K562 (cell line): Measurements from ENCODE around the gene ISLR2. TPM values are rescaled to one million over a fixed set of nuclear protein-coding genes. Genes with fewer than 3 reads are reported as not detected.

Experiments used
- ATAC-seq: fragments of 200-7000 bp; cut with Tn5 transposase; 3 replicates; pipeline ENCODE4 v1.9.1; 2020; ENCODE audit warnings: moderate library complexity
- BruUV-seq: library from RNA; stranded (reverse); fragments of 400-500 nt; replicated peaks from 2 replicates; lab custom pipeline; 2021; lab: Mats Ljungman, UMichigan
- CTCF ChIA-PET: fragments of 300-600 bp; formaldehyde crosslinking; extraction: SDS; loops from one replicate; lab custom pipeline; 2021; ENCODE audit warnings: low intra/inter-chr PET ratio; lab: Yijun Ruan, JAX
- POLR2A ChIA-PET: fragments of 300-600, 350-650 bp; sonication (Branson Sonifier 250); formaldehyde crosslinking; extraction: SDS; loops from one replicate; lab custom pipeline; 2021; ENCODE audit warnings: antibody characterized with exemption, inconsistent platforms; lab: Yijun Ruan, JAX
- DNase-seq, 4 experiments: peaks; one replicate each; pipeline versions ENCODE4 v3.0.0 to v3.0.0-alpha.2; 2011 to 2018; ENCODE audit warnings: low spot score in 3 of 4, mixed read lengths in 3 of 4; ENCODE audit errors: extremely low read depth in 1 of 4
- FAIRE-seq: peaks from 2 replicates; lab custom pipeline; 2011; peaks lifted over from hg19 to GRCh38; lab: Jason Lieb, UNC
- H2AFZ ChIP-seq: 2 replicates; pipeline ENCODE4 v1.6.0; 2011; ENCODE audit warnings: low read depth, low read length, control low read depth, inconsistent platforms
- H3K27ac ChIP-seq: fragments of 200-600 bp; 3 replicates; pipeline ENCODE4 v1.8.0; 2011; ENCODE audit warnings: low read depth, mild to moderate bottlenecking, control low read depth, inconsistent platforms, low read length, moderate library complexity, mixed read lengths; ENCODE audit errors: extremely low read depth
- H3K27me3 ChIP-seq, 2 experiments: fragments of 300-600 bp in 1 of 2; 2 replicates in 1 of 2; 3 replicates in 1 of 2; pipeline versions ENCODE4 v1.6.0 to v1.8.0; 2011; ENCODE audit warnings: inconsistent platforms in 2 of 2, low read length in 2 of 2, mild to moderate bottlenecking in 1 of 2, mixed read lengths in 1 of 2, moderate library complexity in 1 of 2; ENCODE audit not compliant: control insufficient read depth in 2 of 2, insufficient read depth in 2 of 2
- H3K36me3 ChIP-seq: fragments of 300-600 bp; 3 replicates; pipeline ENCODE4 v1.8.0; 2011; ENCODE audit warnings: mild to moderate bottlenecking, low read length, inconsistent platforms; ENCODE audit not compliant: control insufficient read depth, insufficient read depth
- H3K4me1 ChIP-seq, 2 experiments: fragments of 200-600 bp in 1 of 2; replicated peaks in 1 of 2; 2 replicates in 1 of 2; 3 replicates in 1 of 2; pipeline versions ENCODE4 v1.5.1 to v1.8.0; 2011; ENCODE audit warnings: inconsistent platforms in 2 of 2, low read length in 2 of 2, mild to moderate bottlenecking in 1 of 2, mixed read lengths in 1 of 2, moderate library complexity in 1 of 2; ENCODE audit not compliant: control insufficient read depth in 2 of 2, insufficient read depth in 2 of 2
- H3K4me2 ChIP-seq: 2 replicates; pipeline ENCODE4 v1.6.1; 2011; ENCODE audit warnings: low read length, control low read depth, inconsistent platforms, mixed read lengths; ENCODE audit not compliant: insufficient read depth
- H3K4me3 ChIP-seq: fragments of 200-600 bp; sonication (generic), shearing (Covaris generic); 2 replicates; pipeline ENCODE4 v1.5.1; 2016; ENCODE audit warnings: control low read depth, inconsistent platforms
- H3K79me2 ChIP-seq: fragments of 200-600 bp; 3 replicates; pipeline ENCODE4 v1.8.0; 2011; ENCODE audit warnings: low read length, inconsistent platforms; ENCODE audit not compliant: control insufficient read depth, insufficient read depth
- H3K9ac ChIP-seq, 2 experiments: 2 replicates each; pipeline versions ENCODE4 v1.6.0 to v1.6.1; 2011; ENCODE audit warnings: low read depth in 2 of 2, low read length in 2 of 2, control low read depth in 1 of 2, inconsistent platforms in 1 of 2, mild to moderate bottlenecking in 1 of 2, mixed read lengths in 1 of 2; ENCODE audit not compliant: insufficient read depth in 1 of 2
- H3K9me1 ChIP-seq: one replicate; pipeline ENCODE4 v1.6.0; 2011; ENCODE audit warnings: inconsistent platforms, mild to moderate bottlenecking, low read length, moderate library complexity; ENCODE audit not compliant: control insufficient read depth, insufficient read depth
- H3K9me3 ChIP-seq: replicated peaks from 2 replicates; pipeline ENCODE4 v1.5.1; 2011; ENCODE audit warnings: low read depth, low read length, inconsistent platforms; ENCODE audit not compliant: control insufficient read depth, insufficient read depth
- H4K20me1 ChIP-seq: replicated peaks from 2 replicates; pipeline ENCODE4 v1.6.1; 2011; ENCODE audit warnings: low read length, inconsistent platforms, mixed read lengths; ENCODE audit not compliant: control insufficient read depth, insufficient read depth
- CREB5 ChIP-seq: fragments of 250-450 bp; sonication (Bioruptor Pico); IDR thresholded peaks from 2 replicates; pipeline ENCODE4 v1.5.0; 2020; ENCODE audit warnings: mild to moderate bottlenecking
- FOXK1 ChIP-seq: sonication (generic); formaldehyde crosslinking; IDR thresholded peaks from 2 replicates; pipeline ENCODE4 v1.8.0; 2022; ENCODE audit warnings: missing genetic modification reagents, mild to moderate bottlenecking, borderline replicate concordance
- HNRNPH1 ChIP-seq: fragments of 200-400 bp; formaldehyde crosslinking; optimal IDR thresholded peaks from 2 replicates; pipeline ENCODE3; 2017; ENCODE audit warnings: low read depth, mild to moderate bottlenecking, low read length, moderate library complexity
- NRF1 ChIP-seq, 2 experiments: fragments of 450-650 bp; IDR thresholded peaks in 1 of 2; conservative IDR thresholded peaks in 1 of 2; 2 replicates each; pipeline ENCODE4 v1.6.1; 2014; ENCODE audit warnings: mild to moderate bottlenecking in 2 of 2
- POLR3A ChIP-seq: IDR thresholded peaks from 2 replicates; pipeline ENCODE4 v1.6.1; 2011; ENCODE audit warnings: borderline replicate concordance, mild to moderate bottlenecking, moderate library complexity; ENCODE audit not compliant: insufficient read length, insufficient read depth; ENCODE audit errors: extremely low read depth
- RAD21 ChIP-seq, 2 experiments: fragments of 250-450 bp in 1 of 2; fragments of 450-650 bp in 1 of 2; sonication (Bioruptor Pico) in 1 of 2; formaldehyde crosslinking in 1 of 2; IDR thresholded peaks in 1 of 2; conservative IDR thresholded peaks in 1 of 2; 2 replicates each; pipeline versions ENCODE4 v1.4.0 to v1.8.0; 2020 to 2022; ENCODE audit warnings: mild to moderate bottlenecking in 2 of 2, moderate library complexity in 1 of 2
- SRSF1 ChIP-seq: fragments of 200-400 bp; formaldehyde crosslinking; IDR thresholded peaks from 2 replicates; pipeline ENCODE4 v1.6.1; 2017; ENCODE audit warnings: mild to moderate bottlenecking, low read depth, low read length, moderate library complexity
- TFE3 ChIP-seq: fragments of 450-650 bp; formaldehyde crosslinking; IDR thresholded peaks from 2 replicates; pipeline ENCODE4 v1.4.0; 2020; ENCODE audit warnings: mild to moderate bottlenecking, mixed read lengths
- TRIM24 ChIP-seq, 2 experiments: fragments of 450-650 bp; IDR thresholded peaks; 2 replicates each; pipeline ENCODE4 v1.6.1; 2016
- ZC3H4 ChIP-seq: sonication (generic); formaldehyde crosslinking; IDR thresholded peaks from 2 replicates; pipeline ENCODE4 v1.9.0; 2021; ENCODE audit warnings: missing genetic modification reagents, borderline replicate concordance
- ZNF384 ChIP-seq: IDR thresholded peaks from 2 replicates; pipeline ENCODE4 v1.6.1; 2012; ENCODE audit warnings: low read depth, low read length, improper control_type of control experiment
- ZNF766 ChIP-seq: fragments of 200-800 bp; sonication (Bioruptor generic); conservative IDR thresholded peaks from 2 replicates; pipeline ENCODE4 v1.6.1; 2016; ENCODE audit warnings: missing genetic modification characterization, missing compliant biosample characterization
- ZSCAN32 ChIP-seq: fragments of 450-650 bp; formaldehyde crosslinking; IDR thresholded peaks from 2 replicates; pipeline ENCODE4 v1.4.0; 2020; ENCODE audit warnings: mild to moderate bottlenecking, moderate library complexity
- WGBS: fragments of 100-300 bp; shearing (Covaris generic); methylation state at CpG from one replicate; pipeline ENCODE4 v1.1.6; 2016; ENCODE audit warnings: low coverage, mixed read lengths; ENCODE audit not compliant: insufficient coverage; ENCODE audit errors: missing lambda C conversion rate; 5-methylcytosine and 5-hydroxymethylcytosine counted together
- in situ Hi-C: fragments of 300-500 bp; cut with MboI; formaldehyde crosslinking; loops from 4 replicates; pipeline ENCODE4 v1.15.0; 2018; ENCODE audit warnings: inconsistent platforms, mixed read lengths
- intact Hi-C: fragments of 100-400 bp; cut with micrococcal nuclease; formaldehyde crosslinking; loops from 2 replicates; pipeline ENCODE4 v1.14.2; 2022
- polyA plus RNA-seq, 8 experiments: library from polyadenylated mRNA; depleted of rRNA in 4 of 8; stranded (reverse) in 5 of 8; unstranded in 3 of 8; fragments of >200 nt; fragmentation: Nextera tagmentation in 2 of 8; fragmentation: Illumina TruSeq in 1 of 8; extraction: Ambion mirVana in 2 of 8; extraction: Trizol in 1 of 8; gene quantifications; 2 replicates each; pipeline versions ENCODE4 v1.2.1 to v1.2.3, GENCODE V29; 2011 to 2014; ENCODE audit warnings: inconsistent platforms in 1 of 8, missing spikeins in 1 of 8
- total RNA-seq, 7 experiments: library from RNA; depleted of rRNA in 6 of 7; stranded (reverse); fragments of >200 nt in 6 of 7; fragmentation: Illumina TruSeq in 2 of 7; extraction: Trizol in 2 of 7; gene quantifications; 2 replicates each; pipeline versions ENCODE4 v1.2.1 to v1.2.3, GENCODE V29; 2011 to 2021; ENCODE audit warnings: low replicate concordance in 1 of 7

Gene ISLR2
- total and polyA plus RNA-seq, 9 of the 15 experiments (the other 6 are each of a cell fraction or from before 2014, with no cell fraction given), result not detected

- BruUV-seq, result no TSS peak
- Histone ChIP-seq H3K4me1 (peaks cover 0 to 14% of the 10 kb centered on the region in 2 experiments; a peak in 2 of 5 replicates), H3K79me2 (no peaks in the 10 kb centered on the region), H3K9me3 (no peaks in the 10 kb centered on the region), H3K4me3 (no peak overlapping the region), H3K4me2 (no peak overlapping the region), H3K27ac (no peak overlapping the region), H2AFZ (no peak overlapping the region), H3K9ac (no peak overlapping the region), H3K27me3 (peaks cover 12 to 34% of the 10 kb centered on the region in 2 experiments; a peak in 4 of 5 replicates), H3K9me1 (no peaks in the 10 kb centered on the region), H3K36me3 (no peaks in the 10 kb centered on the region), H4K20me1 (peaks cover 3% of the 10 kb centered on the region; the same call in 1 of the 2 replicates)
- ChIA-PET CTCF (no interaction called here), POLR2A (no interaction called here)
- WGBS, result 0% methylated on average over 4 of the region's 4 CpGs
- in situ Hi-C loops, result loop anchor here (10.0 kb wide), 1 partner anchor 69 kb away; no protein-coding TSS in a partner anchor
- ATAC-seq (no peak), FAIRE-seq (no peak), DNase-seq (no peak)
- intact Hi-C loops, result no loop called here
- no peak for TF ChIP-seq ZC3H4
- TF ChIP-seq RAD21 (CRISPR knock-in tag; conservative IDR thresholded peaks at IDR 0.05 in 1 of 2, IDR thresholded peaks at IDR 0.05 in 1 of 2), result no peak
- TF ChIP-seq CREB5, result no peak
- TF ChIP-seq TRIM24 (IDR thresholded peaks at IDR 0.05), result no peak
- TF ChIP-seq SRSF1, result no peak
- no peak for TF ChIP-seq FOXK1 (CRISPR knock-in tag)
- TF ChIP-seq ZNF766 (CRISPR knock-in tag), result no peak
- no peak for TF ChIP-seq ZNF384
- TF ChIP-seq TFE3 (CRISPR knock-in tag), result no peak
- no peak for TF ChIP-seq HNRNPH1
- TF ChIP-seq POLR3A, result no peak
- no peak for TF ChIP-seq NRF1 (conservative IDR thresholded peaks at IDR 0.05 in 1 of 2, IDR thresholded peaks at IDR 0.05 in 1 of 2)
- TF ChIP-seq ZSCAN32 (CRISPR knock-in tag), result no peak
Observed at GRCh38 chr15:74123658-74124057, 6.7 kb upstream of the ISLR2 start.
